Measurements from ENCODE around the gene CCDC6.

Gene CCDC6

GRCh38 chr10:59900048-59900727 is 6.2 kb downstream of the CCDC6 start:
- no peak for TF ChIP-seq POLR2AphosphoS5 (IDR thresholded peaks at IDR 0.05; ENCODE audit: low read depth, low read length)

- TF ChIP-seq REST (IDR thresholded peaks at IDR 0.05; ENCODE audit: insufficient read depth in 1 of 2, low read depth in 2 of 2, low read length in 2 of 2) = no peak
- no peak for TF ChIP-seq POLR2AphosphoS5 (IDR thresholded peaks at IDR 0.05; ENCODE audit: low read depth, low read length)
- no peak for TF ChIP-seq TAF1 (IDR thresholded peaks at IDR 0.05; ENCODE audit: borderline replicate concordance, insufficient read depth, low read length)
- TF ChIP-seq FOXP2 (optimal IDR thresholded peaks at IDR 0.05; ENCODE audit: borderline replicate concordance, extremely low read depth, extremely low read length, insufficient read depth) = no peak
- no peak for TF ChIP-seq SIN3A (IDR thresholded peaks at IDR 0.05; ENCODE audit: borderline replicate concordance, insufficient read depth, low read length)
Measured at GRCh38 chr10:59898125-59898835, 8.1 kb downstream of the CCDC6 start.

- no peak for TF ChIP-seq TAF1 (IDR thresholded peaks at IDR 0.05; ENCODE audit: borderline replicate concordance, insufficient read depth, low read length)
- TF ChIP-seq FOXP2 (optimal IDR thresholded peaks at IDR 0.05; ENCODE audit: borderline replicate concordance, extremely low read depth, extremely low read length, insufficient read depth) = no peak
- TF ChIP-seq SIN3A (IDR thresholded peaks at IDR 0.05; ENCODE audit: borderline replicate concordance, insufficient read depth, low read length) = no peak
- no peak for TF ChIP-seq POLR2AphosphoS5 (IDR thresholded peaks at IDR 0.05; ENCODE audit: low read depth, low read length)
- no peak for TF ChIP-seq REST (IDR thresholded peaks at IDR 0.05; ENCODE audit: insufficient read depth in 1 of 2, low read depth in 2 of 2, low read length in 2 of 2)
Measured at GRCh38 chr10:59896191-59896590, 10.2 kb downstream of the CCDC6 start.

- TF ChIP-seq TAF1 (IDR thresholded peaks at IDR 0.05; ENCODE audit: borderline replicate concordance, insufficient read depth, low read length) (no peak), POLR2AphosphoS5 (IDR thresholded peaks at IDR 0.05; ENCODE audit: low read depth, low read length) (no peak), FOXP2 (optimal IDR thresholded peaks at IDR 0.05; ENCODE audit: borderline replicate concordance, extremely low read depth, extremely low read length, insufficient read depth) (no peak), REST (IDR thresholded peaks at IDR 0.05; ENCODE audit: insufficient read depth in 1 of 2, low read depth in 2 of 2, low read length in 2 of 2) (no peak), SIN3A (IDR thresholded peaks at IDR 0.05; ENCODE audit: borderline replicate concordance, insufficient read depth, low read length) (no peak)
Measured at GRCh38 chr10:59895629-59896116, 10.7 kb downstream of the CCDC6 start.

- TF ChIP-seq TAF1 (IDR thresholded peaks at IDR 0.05; ENCODE audit: borderline replicate concordance, insufficient read depth, low read length) (no peak), REST (IDR thresholded peaks at IDR 0.05; ENCODE audit: insufficient read depth in 1 of 2, low read depth in 2 of 2, low read length in 2 of 2) (no peak)
Measured at GRCh38 chr10:59894114-59894513, 12.2 kb downstream of the CCDC6 start.

Measured in PFSK-1 (cell line).